Daoy (cell line): ENCODE results near the gene TIAM2. TPM values are rescaled to one million over a fixed set of nuclear protein-coding genes. Genes with fewer than 3 reads are reported as not detected.
"Not testable (repeated sequence)": the region's sequence is repeated elsewhere in the genome, so short reads cannot be mapped to it uniquely, and the experiment has no call there.

Experiments
- DNase-seq: peaks from one replicate; pipeline ENCODE4 v3.0.0-alpha.2; 2015; ENCODE audit warnings: low read depth
- total RNA-seq: library from RNA; depleted of rRNA; stranded (reverse); fragments of >200 nt; shearing (Covaris generic); gene quantifications from 2 replicates; pipeline ENCODE4 v1.2.3, GENCODE V29; 2014

Gene TIAM2
- total RNA-seq, 1 experiment from 2014 or later = 16.9 TPM

- no peak for DNase-seq
Measured at GRCh38 chr6:155196911-155197310, 201.8 kb downstream of the TIAM2 start.

GRCh38 chr6:155197932-155198331 is 202.8 kb downstream of the TIAM2 start:
- no peak for DNase-seq

DNA sequence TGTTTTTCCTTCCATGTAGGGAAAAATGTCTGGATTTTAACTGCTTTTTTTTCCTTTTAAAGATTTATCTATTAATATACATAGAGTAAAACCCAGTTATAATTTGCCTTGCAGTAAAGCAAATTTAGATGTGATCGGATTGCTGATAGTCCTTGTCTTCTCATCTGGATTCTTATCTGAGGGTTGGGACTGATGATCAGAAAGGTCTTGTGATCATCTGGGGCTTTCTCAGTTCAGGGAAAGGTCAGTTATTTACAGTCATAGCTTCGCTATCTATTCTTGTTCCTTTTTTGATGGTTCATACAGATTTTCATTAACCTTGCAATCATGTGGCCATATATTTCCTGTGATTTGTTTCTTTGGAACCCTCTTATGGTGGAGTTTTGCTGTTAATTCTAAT is 204.9 kb downstream of the TIAM2 start:
- DNase-seq = no peak

DNA sequence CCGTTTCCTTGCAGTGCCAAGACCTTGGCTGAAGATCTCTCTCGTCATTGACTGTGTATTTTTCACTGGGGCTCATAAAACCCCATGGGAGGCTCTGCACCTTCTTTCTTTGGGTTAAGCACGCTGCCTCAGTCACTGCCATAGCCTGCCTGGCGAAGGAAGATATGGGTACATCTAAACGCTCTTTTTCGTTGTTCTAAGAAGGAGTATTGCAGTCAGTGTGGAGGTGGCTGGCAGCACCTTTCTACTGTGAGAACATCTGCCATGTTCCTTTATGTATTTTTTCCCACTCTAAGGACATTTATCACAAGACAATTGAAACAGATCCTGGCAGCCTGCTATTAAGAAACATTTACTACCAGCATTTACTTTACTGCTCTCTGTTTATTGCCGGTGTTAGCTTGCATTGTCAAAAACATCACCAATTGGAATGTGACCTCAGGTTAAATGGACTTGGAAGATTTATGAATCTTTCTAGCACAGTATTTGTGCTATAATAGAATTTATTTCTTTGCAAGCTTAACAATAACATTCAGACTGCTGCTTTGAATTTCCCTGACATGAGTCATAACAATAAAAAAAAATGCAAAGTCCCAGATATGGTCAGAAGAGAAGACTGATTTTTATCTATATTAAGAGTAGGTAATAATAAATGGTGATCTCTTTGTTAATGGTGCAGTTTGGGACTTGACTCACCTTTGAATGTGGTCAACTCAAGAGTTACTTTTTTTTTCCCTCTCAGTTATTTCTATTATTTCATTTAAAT is 206.5 kb downstream of the TIAM2 start:
- peak; percentile 41 for DNase-seq

GRCh38 chr6:155207223-155207622 is 212.1 kb downstream of the TIAM2 start:
- no peak for DNase-seq

GRCh38 chr6:155212106-155212505 is 217.0 kb downstream of the TIAM2 start:
- no peak for DNase-seq

DNA sequence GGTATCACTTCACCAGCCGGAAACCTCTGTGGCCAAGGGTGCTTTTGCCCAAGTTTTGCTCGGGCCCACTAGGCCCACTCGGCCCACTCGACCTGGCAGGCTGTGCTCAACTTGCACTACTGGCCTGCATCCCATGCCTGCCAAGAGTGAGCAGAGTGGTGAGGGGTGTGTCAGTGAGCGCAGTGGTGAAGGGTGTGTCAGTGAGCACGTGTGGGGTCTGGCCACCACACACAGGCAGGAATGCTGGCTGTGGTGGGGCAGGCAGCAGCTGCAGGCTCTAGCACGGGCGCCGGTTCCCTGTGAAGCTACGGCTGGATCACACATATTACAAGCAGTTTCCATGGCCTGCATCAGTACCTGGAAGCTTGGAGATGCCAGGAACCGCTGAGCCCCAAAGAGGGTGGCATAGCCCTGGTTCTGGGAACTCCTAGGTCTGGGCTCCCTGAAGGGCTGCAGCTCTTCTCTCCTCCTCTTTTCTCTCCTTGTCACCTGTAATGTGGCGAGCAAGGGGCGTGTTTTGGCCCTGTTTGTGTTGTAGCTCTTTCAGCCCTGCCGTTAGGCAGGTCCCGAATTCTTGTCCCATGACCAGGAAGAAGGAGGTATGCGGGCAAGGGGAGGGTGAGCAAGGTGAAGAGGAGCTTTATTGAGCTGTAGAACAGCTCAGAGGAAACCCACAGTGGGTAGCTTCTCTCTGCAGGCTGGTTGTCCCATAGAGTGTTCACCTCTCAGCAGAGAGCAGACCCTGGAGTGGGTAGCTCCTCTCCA is 217.7 kb downstream of the TIAM2 start:
- peak; percentile 13 for DNase-seq

DNA sequence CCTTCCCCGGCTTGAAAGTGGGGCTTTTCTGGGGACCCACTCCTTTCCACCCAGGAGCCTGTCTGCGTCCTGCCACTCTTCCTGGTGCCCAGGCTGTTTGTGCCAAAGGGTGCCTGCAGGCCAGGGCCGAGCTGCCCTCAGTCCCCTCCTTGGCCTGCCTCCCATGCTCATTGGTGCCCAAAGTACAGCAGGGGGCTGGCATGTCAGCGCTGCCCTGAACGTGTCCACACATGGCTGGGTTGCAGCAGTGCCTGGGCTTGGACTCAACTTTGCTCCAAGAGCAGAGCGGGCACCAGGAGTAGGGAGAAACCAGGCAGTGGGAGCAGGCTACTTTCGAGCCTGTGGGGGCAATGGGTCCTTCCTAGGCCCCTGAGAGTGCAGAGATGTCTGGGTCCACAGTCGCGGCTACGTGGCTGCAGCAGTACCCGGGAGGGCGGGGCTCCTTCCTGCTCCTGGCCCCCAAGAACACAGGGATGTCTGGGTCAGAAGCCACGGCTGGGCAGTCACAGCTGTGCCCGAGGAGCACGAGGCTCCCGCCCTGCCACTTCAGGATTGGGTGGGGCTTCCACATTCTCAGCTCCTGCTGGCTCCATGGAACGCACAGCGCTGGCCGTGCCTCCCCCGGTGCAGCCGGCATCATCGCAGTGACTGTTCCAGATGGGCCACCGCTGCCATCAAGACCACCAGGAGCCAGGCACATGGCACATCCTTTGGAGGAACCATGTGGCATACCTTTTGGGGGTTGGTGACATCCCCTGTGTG is 218.7 kb downstream of the TIAM2 start:
- DNase-seq = no peak

DNA sequence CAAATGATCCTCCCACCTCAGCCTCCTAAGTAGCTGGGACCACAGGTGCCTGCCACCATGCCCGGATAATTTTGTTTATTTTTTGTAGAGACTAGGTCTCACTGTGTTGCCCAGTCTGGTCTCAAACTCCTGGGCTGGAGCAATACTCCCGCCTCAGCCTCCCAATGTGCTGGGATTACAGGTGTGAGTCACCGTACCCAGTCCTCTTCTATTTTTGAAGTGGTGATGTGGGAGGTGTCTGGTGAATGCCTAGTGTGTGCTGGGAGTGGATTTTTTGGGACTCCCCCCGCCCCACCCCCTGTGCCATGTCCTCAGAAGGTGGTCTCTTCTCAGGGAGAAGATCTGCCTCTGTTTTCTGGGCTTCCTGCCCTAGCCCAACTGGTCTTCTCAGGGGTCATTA is 220.8 kb downstream of the TIAM2 start:
- no peak for DNase-seq

DNA sequence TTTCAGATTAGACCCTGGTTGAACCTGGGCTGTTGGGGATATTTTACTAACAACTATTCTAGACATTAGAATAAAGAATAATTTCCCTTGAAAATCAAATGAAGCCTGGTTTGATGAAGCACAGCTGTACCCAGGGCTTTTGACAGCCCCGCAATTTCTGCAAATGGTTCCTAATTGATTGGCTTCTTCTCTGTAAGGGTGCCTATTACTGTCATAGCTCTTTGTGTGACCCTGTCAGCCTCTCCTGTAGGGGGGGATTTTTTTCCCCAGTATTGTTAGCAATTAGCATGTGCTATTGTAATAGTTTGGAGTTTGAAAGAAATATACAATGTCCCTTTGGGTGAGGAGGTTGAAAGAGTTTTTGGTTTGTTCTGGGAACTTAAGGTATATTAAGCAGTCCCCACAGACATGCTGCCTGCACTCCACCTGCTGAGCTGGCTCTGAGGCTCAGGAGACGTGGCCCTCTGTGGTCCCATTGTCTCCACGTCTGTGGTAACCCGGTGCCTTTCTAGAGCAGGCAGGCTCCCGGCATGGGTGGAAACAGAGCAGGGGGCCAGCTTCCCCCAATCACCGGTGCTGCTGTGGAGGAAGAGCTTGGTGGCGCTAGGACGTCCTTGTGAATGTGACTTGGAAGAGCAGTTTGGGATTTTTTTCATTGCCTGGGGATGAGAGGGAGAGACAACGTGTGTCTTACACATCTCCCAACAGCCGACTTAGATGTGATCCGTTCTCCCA is 221.4 kb downstream of the TIAM2 start:
- no peak for DNase-seq

DNA sequence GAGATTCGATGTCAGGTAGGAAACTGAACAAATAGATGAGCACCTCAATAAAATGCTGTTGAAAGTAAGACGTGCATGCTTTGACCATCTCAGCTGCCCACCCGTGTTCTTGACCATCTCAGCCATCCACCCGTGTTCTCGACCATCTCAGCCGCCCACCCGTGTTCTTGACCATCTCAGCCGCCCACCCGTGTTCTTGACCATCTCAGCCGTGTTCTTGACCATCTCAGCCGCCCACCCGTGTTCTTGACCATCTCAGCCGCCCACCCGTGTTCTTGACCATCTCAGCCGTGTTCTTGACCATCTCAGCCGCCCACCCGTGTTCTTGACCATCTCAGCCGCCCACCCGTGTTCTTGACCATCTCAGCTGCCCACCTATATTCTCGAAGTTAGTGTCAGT is 223.6 kb downstream of the TIAM2 start:
- not testable (repeated sequence) for DNase-seq

GRCh38 chr6:155219299-155219698 is 224.2 kb downstream of the TIAM2 start:
- no peak for DNase-seq

GRCh38 chr6:155219858-155220301 is 224.8 kb downstream of the TIAM2 start:
- DNase-seq = no peak

DNA sequence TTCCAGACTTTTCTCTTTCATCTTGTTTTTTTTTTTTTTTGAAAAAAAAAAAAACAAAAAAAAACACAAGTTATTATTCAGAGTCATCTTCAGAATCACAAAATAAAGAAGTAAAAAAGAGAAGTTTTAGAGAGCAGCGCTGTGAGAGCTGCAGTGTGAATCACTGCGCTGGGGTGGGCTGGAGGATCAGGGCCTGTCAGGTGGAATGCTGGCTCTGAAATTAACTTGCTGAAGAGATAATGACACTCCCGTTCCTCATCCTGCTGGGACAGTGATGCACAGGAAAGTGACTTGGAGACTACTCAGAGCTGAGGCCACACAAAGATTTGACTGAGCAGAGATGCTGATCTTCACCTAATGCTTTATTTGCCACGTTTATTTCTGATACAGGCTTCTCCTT is 226.0 kb downstream of the TIAM2 start:
- no peak for DNase-seq

- no peak for DNase-seq
Measured at GRCh38 chr6:155222506-155222905, 227.4 kb downstream of the TIAM2 start.

DNA sequence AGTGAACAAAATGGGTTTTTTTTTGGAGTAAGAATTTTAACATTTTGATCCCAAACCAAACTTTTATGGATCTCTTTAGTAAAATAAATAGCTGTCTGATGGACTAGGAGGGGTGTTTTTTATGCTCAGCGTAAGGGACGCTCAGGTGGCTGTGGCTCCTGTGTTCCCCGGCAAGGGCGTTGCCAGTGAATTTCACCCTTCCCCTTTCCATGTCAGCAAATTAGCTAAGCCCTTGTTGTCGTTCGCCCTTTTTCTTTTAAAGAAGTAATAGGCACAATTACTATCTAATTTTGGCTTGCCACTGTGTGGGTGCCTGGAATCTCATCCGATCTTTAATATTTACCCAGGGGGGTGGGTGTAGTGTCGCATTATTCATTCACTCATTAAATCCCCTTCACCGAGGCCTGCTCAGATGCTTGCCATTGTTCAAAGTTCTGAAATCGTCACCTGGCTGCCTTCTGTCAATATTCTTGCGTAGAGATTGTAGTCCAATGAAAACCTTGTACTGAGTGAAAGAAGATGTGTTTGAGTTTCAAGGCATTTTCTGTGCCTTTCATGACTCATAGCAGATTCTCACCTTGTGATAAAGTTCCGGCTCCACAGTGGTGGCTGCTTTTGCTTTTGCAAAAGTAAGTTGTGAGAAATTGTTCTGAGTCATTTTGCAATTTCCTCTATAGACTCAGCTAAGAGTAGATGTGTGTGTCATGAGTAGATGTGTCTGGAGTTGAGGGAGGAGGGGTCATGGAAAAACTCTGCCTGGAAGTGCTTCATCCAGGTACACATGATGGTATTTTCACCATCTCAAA is 228.7 kb downstream of the TIAM2 start:
- DNase-seq = peak; percentile 87

DNA sequence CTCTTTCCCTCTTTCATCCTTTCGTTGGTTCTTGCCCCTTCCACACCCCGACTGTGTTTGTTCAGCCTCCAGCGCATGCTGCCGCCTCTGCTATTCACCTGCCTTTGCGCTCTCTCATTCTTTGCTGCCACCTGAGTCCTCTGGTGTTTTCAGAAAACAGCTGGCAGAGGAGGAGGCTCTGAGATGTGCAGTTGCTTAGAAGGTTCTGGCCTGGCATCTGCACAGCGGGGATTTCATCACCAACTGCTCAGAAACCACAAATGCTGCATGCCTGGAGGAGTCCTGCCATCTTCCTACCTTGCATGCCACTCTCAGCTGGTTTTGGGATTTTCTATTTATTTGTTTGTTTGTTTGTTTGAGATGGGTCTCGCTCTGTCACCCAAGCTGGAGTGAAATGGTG is 229.5 kb downstream of the TIAM2 start:
- DNase-seq = no peak

- no peak for DNase-seq
Measured at GRCh38 chr6:155227046-155227445, 231.9 kb downstream of the TIAM2 start.

DNA sequence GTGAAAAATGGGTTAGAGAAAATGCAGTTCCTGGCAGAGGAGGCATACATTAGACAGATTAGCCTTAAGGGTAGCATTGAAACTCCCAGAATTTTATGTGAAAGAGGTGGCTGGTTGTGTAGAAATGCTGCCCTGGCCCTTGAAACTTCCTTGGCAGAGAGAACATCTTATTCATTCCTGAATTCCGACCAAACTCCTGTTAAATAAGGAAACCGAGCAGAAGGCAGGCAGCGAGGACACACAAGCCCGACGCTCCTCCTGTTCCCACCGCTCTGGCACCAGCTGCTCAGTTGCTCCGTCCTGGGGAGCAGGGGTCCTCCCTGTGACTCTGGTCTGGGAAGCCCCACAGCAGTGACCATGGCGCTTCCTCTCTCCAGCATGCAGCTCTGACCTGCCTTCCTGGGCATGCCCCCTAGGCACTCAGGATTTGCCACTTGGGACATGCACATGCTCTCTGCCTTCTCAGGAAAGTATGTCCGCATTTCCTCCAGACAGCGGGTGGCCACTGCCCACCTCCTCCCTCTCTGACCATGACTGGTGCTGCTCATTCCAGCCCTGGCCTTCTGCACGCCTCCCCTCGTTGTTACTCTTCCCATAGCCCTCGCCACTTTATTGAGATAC is 233.5 kb downstream of the TIAM2 start:
- no peak for DNase-seq

GRCh38 chr6:155230975-155231374 is 235.9 kb downstream of the TIAM2 start:
- not testable (repeated sequence) for DNase-seq
